WTC11 (cell line): ENCODE results near the gene BRME1. TPM values are rescaled to one million over a fixed set of nuclear protein-coding genes. Genes with fewer than 3 reads are reported as not detected.

Experiments
- ESRRA ChIP-seq: sonication (generic); formaldehyde crosslinking; IDR thresholded peaks from 2 replicates; pipeline ENCODE4 v1.8.1; 2022; ENCODE audit warnings: mild to moderate bottlenecking, missing genetic modification reagents, borderline replicate concordance
- FOXJ3 ChIP-seq: sonication (generic); formaldehyde crosslinking; IDR thresholded peaks from 2 replicates; pipeline ENCODE4 v1.9.0; 2021; ENCODE audit warnings: missing genetic modification reagents, mild to moderate bottlenecking, borderline replicate concordance
- HMGA2 ChIP-seq: fragments of 250-450 bp; sonication (Bioruptor Pico); IDR thresholded peaks from 2 replicates; pipeline ENCODE4 v1.4.0; 2021; ENCODE audit warnings: mild to moderate bottlenecking, moderate library complexity
- KAT7 ChIP-seq: sonication (generic); formaldehyde crosslinking; IDR thresholded peaks from 2 replicates; pipeline ENCODE4 v1.8.1; 2023; ENCODE audit warnings: missing genetic modification reagents, mild to moderate bottlenecking, borderline replicate concordance
- NFE2L1 ChIP-seq: sonication (generic); formaldehyde crosslinking; IDR thresholded peaks from 2 replicates; pipeline ENCODE4 v1.8.1; 2023; ENCODE audit warnings: missing genetic modification reagents
- NR3C1 ChIP-seq: sonication (generic); formaldehyde crosslinking; conservative IDR thresholded peaks from 2 replicates; pipeline ENCODE4 v1.8.1; 2023; ENCODE audit warnings: low read depth, mild to moderate bottlenecking, missing genetic modification reagents
- RELA ChIP-seq: sonication (generic); formaldehyde crosslinking; IDR thresholded peaks from 2 replicates; pipeline ENCODE4 v1.8.1; 2022; ENCODE audit warnings: missing genetic modification reagents, mild to moderate bottlenecking, borderline replicate concordance
- SMAD4 ChIP-seq: sonication (generic); formaldehyde crosslinking; IDR thresholded peaks from 2 replicates; pipeline ENCODE4 v1.8.0; 2022; ENCODE audit warnings: mild to moderate bottlenecking, missing genetic modification reagents
- TEAD1 ChIP-seq: sonication (generic); formaldehyde crosslinking; IDR thresholded peaks from 2 replicates; pipeline ENCODE4 v1.8.0; 2022; ENCODE audit warnings: mild to moderate bottlenecking, missing genetic modification reagents
- TP53 ChIP-seq: sonication (generic); formaldehyde crosslinking; IDR thresholded peaks from 2 replicates; pipeline ENCODE4 v1.8.1; 2023; ENCODE audit warnings: mild to moderate bottlenecking, missing genetic modification reagents
- ZNF416 ChIP-seq: fragments of 250-450 bp; sonication (Bioruptor Pico); IDR thresholded peaks from 2 replicates; pipeline ENCODE4 v1.9.0; 2021; ENCODE audit warnings: mild to moderate bottlenecking, inconsistent platforms
- ZNF423 ChIP-seq: fragments of 250-450 bp; sonication (Bioruptor Pico); IDR thresholded peaks from 2 replicates; pipeline ENCODE4 v2.1.2; 2022; ENCODE audit warnings: mild to moderate bottlenecking, moderate library complexity
- total RNA-seq: library from RNA; stranded (reverse); gene quantifications from 3 replicates; pipeline ENCODE4 v1.2.3, GENCODE V29; 2021
- TF ChIP-seq, protein P1 (sequence below): sonication (generic); formaldehyde crosslinking; IDR thresholded peaks from 2 replicates; pipeline ENCODE4 v1.8.0; 2022; ENCODE audit warnings: mild to moderate bottlenecking, missing genetic modification reagents
- TF ChIP-seq, protein P2 (sequence below): fragments of 200-600 bp; IDR thresholded peaks from 2 replicates; pipeline ENCODE4 v1.8.0; 2022; ENCODE audit warnings: antibody characterized with exemption
- TF ChIP-seq, protein P3 (sequence below): sonication (generic); formaldehyde crosslinking; conservative IDR thresholded peaks from 2 replicates; pipeline ENCODE4 v1.8.1; 2023; ENCODE audit warnings: mild to moderate bottlenecking, low read depth, missing genetic modification reagents, moderate library complexity
- TF ChIP-seq, protein P4 (sequence below): sonication (generic); formaldehyde crosslinking; IDR thresholded peaks from 2 replicates; pipeline ENCODE4 v1.8.1; 2023; ENCODE audit warnings: mild to moderate bottlenecking, missing genetic modification reagents
- TF ChIP-seq, protein P5 (sequence below): sonication (generic); formaldehyde crosslinking; conservative IDR thresholded peaks from 2 replicates; pipeline ENCODE4 v1.8.1; 2022; ENCODE audit warnings: mild to moderate bottlenecking, missing genetic modification reagents
- TF ChIP-seq, protein P6 (sequence below): sonication (generic); formaldehyde crosslinking; IDR thresholded peaks from 2 replicates; pipeline ENCODE4 v1.8.1; 2022; ENCODE audit warnings: mild to moderate bottlenecking, moderate library complexity, missing genetic modification reagents
- TF ChIP-seq, protein P7 (sequence below): sonication (generic); formaldehyde crosslinking; IDR thresholded peaks from 2 replicates; pipeline ENCODE4 v1.8.1; 2023; ENCODE audit warnings: mild to moderate bottlenecking, missing genetic modification reagents, moderate library complexity
- TF ChIP-seq, protein P8 (sequence below): fragments of 250-450 bp; sonication (Bioruptor Pico); IDR thresholded peaks from 2 replicates; pipeline ENCODE4 v1.9.0; 2021; ENCODE audit warnings: mild to moderate bottlenecking
- TF ChIP-seq, protein P9 (sequence below): sonication (generic); formaldehyde crosslinking; IDR thresholded peaks from 2 replicates; pipeline ENCODE4 v1.8.0; 2023; ENCODE audit warnings: missing genetic modification reagents, mild to moderate bottlenecking, borderline replicate concordance

The BRME1 gene
- total RNA-seq, 1 experiment from 2014 or later: 5.0 TPM

DNA sequence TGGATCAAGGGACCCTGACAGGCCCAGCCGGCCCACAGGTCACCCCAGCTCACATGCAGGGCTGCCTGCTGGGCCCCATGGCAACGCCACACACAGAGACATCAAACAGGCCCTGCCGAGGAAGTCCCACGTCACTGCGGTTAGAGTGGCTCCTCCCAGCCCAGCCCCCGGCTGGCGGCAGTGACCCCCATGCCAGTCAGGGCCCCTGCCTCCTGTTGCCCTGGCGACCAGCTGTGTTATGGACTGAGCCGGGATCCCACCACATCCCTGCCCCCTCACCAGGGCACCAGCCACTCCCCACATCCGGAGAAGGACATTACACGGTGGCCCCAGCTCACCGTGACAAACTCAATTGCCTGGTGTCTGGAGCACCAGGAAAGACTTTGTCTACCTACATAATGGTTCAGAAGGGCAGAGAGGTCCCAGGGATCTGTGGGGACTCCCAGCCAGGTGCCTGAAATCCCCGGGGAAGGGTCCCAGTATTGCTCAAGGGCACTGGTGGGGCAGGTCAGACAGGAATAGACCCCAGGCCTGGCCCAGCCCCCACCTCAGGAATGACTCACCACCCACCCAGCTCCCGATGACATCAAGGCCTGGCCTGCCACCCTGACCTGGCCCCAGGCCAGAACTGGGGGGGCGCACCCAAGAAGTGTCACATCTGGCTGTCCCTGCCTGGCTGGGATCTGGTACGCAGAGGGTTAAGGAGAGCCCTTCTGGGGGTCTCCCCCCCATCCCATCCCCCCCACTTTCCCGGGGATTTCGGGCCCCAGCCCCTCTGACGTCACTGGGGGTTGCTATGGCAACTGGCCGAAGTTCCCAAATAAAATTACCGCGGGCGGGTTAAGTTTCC lies 59.1 kb downstream of the BRME1 start (continued):
- TF ChIP-seq, protein P1, sequence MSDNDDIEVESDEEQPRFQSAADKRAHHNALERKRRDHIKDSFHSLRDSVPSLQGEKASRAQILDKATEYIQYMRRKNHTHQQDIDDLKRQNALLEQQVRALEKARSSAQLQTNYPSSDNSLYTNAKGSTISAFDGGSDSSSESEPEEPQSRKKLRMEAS (CRISPR knock-in tag): no peak
- TF ChIP-seq HMGA2 (no peak), ZNF416 (CRISPR knock-in tag) (no peak), FOXJ3 (no peak), TP53 (CRISPR knock-in tag) (no peak), ESRRA (CRISPR knock-in tag) (no peak), KAT7 (no peak), NR3C1 (CRISPR knock-in tag) (no peak), SMAD4 (no peak), NFE2L1 (CRISPR knock-in tag) (0 out of 2 replicates have a peak, but pooled peaks have one; percentile 19), ZNF423 (CRISPR knock-in tag) (no peak), RELA (no peak), TEAD1 (CRISPR knock-in tag) (peak; percentile 41; the same call in 1 of the 2 replicates)
- TF ChIP-seq, protein P2, sequence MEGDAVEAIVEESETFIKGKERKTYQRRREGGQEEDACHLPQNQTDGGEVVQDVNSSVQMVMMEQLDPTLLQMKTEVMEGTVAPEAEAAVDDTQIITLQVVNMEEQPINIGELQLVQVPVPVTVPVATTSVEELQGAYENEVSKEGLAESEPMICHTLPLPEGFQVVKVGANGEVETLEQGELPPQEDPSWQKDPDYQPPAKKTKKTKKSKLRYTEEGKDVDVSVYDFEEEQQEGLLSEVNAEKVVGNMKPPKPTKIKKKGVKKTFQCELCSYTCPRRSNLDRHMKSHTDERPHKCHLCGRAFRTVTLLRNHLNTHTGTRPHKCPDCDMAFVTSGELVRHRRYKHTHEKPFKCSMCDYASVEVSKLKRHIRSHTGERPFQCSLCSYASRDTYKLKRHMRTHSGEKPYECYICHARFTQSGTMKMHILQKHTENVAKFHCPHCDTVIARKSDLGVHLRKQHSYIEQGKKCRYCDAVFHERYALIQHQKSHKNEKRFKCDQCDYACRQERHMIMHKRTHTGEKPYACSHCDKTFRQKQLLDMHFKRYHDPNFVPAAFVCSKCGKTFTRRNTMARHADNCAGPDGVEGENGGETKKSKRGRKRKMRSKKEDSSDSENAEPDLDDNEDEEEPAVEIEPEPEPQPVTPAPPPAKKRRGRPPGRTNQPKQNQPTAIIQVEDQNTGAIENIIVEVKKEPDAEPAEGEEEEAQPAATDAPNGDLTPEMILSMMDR: no peak
- TF ChIP-seq, protein P3, sequence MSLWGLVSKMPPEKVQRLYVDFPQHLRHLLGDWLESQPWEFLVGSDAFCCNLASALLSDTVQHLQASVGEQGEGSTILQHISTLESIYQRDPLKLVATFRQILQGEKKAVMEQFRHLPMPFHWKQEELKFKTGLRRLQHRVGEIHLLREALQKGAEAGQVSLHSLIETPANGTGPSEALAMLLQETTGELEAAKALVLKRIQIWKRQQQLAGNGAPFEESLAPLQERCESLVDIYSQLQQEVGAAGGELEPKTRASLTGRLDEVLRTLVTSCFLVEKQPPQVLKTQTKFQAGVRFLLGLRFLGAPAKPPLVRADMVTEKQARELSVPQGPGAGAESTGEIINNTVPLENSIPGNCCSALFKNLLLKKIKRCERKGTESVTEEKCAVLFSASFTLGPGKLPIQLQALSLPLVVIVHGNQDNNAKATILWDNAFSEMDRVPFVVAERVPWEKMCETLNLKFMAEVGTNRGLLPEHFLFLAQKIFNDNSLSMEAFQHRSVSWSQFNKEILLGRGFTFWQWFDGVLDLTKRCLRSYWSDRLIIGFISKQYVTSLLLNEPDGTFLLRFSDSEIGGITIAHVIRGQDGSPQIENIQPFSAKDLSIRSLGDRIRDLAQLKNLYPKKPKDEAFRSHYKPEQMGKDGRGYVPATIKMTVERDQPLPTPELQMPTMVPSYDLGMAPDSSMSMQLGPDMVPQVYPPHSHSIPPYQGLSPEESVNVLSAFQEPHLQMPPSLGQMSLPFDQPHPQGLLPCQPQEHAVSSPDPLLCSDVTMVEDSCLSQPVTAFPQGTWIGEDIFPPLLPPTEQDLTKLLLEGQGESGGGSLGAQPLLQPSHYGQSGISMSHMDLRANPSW: no peak
- TF ChIP-seq, protein P4, sequence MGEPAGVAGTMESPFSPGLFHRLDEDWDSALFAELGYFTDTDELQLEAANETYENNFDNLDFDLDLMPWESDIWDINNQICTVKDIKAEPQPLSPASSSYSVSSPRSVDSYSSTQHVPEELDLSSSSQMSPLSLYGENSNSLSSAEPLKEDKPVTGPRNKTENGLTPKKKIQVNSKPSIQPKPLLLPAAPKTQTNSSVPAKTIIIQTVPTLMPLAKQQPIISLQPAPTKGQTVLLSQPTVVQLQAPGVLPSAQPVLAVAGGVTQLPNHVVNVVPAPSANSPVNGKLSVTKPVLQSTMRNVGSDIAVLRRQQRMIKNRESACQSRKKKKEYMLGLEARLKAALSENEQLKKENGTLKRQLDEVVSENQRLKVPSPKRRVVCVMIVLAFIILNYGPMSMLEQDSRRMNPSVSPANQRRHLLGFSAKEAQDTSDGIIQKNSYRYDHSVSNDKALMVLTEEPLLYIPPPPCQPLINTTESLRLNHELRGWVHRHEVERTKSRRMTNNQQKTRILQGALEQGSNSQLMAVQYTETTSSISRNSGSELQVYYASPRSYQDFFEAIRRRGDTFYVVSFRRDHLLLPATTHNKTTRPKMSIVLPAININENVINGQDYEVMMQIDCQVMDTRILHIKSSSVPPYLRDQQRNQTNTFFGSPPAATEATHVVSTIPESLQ (CRISPR knock-in tag): no peak
- TF ChIP-seq, protein P5, sequence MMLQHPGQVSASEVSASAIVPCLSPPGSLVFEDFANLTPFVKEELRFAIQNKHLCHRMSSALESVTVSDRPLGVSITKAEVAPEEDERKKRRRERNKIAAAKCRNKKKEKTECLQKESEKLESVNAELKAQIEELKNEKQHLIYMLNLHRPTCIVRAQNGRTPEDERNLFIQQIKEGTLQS (CRISPR knock-in tag): 0 out of 2 replicates have a peak, but pooled peaks have one; percentile 42
- TF ChIP-seq, protein P6, sequence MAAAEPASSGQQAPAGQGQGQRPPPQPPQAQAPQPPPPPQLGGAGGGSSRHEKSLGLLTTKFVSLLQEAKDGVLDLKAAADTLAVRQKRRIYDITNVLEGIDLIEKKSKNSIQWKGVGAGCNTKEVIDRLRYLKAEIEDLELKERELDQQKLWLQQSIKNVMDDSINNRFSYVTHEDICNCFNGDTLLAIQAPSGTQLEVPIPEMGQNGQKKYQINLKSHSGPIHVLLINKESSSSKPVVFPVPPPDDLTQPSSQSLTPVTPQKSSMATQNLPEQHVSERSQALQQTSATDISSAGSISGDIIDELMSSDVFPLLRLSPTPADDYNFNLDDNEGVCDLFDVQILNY: peak; percentile 43
- TF ChIP-seq, protein P7, sequence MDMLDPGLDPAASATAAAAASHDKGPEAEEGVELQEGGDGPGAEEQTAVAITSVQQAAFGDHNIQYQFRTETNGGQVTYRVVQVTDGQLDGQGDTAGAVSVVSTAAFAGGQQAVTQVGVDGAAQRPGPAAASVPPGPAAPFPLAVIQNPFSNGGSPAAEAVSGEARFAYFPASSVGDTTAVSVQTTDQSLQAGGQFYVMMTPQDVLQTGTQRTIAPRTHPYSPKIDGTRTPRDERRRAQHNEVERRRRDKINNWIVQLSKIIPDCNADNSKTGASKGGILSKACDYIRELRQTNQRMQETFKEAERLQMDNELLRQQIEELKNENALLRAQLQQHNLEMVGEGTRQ (CRISPR knock-in tag): no peak
- TF ChIP-seq, protein P8, sequence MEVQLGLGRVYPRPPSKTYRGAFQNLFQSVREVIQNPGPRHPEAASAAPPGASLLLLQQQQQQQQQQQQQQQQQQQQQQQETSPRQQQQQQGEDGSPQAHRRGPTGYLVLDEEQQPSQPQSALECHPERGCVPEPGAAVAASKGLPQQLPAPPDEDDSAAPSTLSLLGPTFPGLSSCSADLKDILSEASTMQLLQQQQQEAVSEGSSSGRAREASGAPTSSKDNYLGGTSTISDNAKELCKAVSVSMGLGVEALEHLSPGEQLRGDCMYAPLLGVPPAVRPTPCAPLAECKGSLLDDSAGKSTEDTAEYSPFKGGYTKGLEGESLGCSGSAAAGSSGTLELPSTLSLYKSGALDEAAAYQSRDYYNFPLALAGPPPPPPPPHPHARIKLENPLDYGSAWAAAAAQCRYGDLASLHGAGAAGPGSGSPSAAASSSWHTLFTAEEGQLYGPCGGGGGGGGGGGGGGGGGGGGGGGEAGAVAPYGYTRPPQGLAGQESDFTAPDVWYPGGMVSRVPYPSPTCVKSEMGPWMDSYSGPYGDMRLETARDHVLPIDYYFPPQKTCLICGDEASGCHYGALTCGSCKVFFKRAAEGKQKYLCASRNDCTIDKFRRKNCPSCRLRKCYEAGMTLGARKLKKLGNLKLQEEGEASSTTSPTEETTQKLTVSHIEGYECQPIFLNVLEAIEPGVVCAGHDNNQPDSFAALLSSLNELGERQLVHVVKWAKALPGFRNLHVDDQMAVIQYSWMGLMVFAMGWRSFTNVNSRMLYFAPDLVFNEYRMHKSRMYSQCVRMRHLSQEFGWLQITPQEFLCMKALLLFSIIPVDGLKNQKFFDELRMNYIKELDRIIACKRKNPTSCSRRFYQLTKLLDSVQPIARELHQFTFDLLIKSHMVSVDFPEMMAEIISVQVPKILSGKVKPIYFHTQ: no peak
- TF ChIP-seq, protein P9, sequence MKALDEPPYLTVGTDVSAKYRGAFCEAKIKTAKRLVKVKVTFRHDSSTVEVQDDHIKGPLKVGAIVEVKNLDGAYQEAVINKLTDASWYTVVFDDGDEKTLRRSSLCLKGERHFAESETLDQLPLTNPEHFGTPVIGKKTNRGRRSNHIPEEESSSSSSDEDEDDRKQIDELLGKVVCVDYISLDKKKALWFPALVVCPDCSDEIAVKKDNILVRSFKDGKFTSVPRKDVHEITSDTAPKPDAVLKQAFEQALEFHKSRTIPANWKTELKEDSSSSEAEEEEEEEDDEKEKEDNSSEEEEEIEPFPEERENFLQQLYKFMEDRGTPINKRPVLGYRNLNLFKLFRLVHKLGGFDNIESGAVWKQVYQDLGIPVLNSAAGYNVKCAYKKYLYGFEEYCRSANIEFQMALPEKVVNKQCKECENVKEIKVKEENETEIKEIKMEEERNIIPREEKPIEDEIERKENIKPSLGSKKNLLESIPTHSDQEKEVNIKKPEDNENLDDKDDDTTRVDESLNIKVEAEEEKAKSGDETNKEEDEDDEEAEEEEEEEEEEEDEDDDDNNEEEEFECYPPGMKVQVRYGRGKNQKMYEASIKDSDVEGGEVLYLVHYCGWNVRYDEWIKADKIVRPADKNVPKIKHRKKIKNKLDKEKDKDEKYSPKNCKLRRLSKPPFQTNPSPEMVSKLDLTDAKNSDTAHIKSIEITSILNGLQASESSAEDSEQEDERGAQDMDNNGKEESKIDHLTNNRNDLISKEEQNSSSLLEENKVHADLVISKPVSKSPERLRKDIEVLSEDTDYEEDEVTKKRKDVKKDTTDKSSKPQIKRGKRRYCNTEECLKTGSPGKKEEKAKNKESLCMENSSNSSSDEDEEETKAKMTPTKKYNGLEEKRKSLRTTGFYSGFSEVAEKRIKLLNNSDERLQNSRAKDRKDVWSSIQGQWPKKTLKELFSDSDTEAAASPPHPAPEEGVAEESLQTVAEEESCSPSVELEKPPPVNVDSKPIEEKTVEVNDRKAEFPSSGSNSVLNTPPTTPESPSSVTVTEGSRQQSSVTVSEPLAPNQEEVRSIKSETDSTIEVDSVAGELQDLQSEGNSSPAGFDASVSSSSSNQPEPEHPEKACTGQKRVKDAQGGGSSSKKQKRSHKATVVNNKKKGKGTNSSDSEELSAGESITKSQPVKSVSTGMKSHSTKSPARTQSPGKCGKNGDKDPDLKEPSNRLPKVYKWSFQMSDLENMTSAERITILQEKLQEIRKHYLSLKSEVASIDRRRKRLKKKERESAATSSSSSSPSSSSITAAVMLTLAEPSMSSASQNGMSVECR (CRISPR knock-in tag): no peak; the same call in 1 of the 2 replicates
